K562 (cell line): Measurements from ENCODE around the gene TPM4. TPM values are rescaled to one million over a fixed set of nuclear protein-coding genes. Genes with fewer than 3 reads are reported as not detected.

ENCODE experiments used
- ATAC-seq: fragments of 200-7000 bp; cut with Tn5 transposase; 3 replicates; pipeline ENCODE4 v1.9.1; 2020; ENCODE audit warnings: moderate library complexity
- BruUV-seq: library from RNA; stranded (reverse); fragments of 400-500 nt; replicated peaks from 2 replicates; lab custom pipeline; 2021; lab: Mats Ljungman, UMichigan
- CTCF ChIA-PET: fragments of 300-600 bp; formaldehyde crosslinking; extraction: SDS; loops from one replicate; lab custom pipeline; 2021; ENCODE audit warnings: low intra/inter-chr PET ratio; lab: Yijun Ruan, JAX
- POLR2A ChIA-PET: fragments of 300-600, 350-650 bp; sonication (Branson Sonifier 250); formaldehyde crosslinking; extraction: SDS; loops from one replicate; lab custom pipeline; 2021; ENCODE audit warnings: antibody characterized with exemption, inconsistent platforms; lab: Yijun Ruan, JAX
- DNase-seq, 4 experiments: peaks; one replicate each; pipeline versions ENCODE4 v3.0.0 to v3.0.0-alpha.2; 2011 to 2018; ENCODE audit warnings: low spot score in 3 of 4, mixed read lengths in 3 of 4; ENCODE audit errors: extremely low read depth in 1 of 4
- FAIRE-seq: peaks from 2 replicates; lab custom pipeline; 2011; peaks lifted over from hg19 to GRCh38; lab: Jason Lieb, UNC
- H2AFZ ChIP-seq: 2 replicates; pipeline ENCODE4 v1.6.0; 2011; ENCODE audit warnings: low read depth, low read length, control low read depth, inconsistent platforms
- H3K27ac ChIP-seq: fragments of 200-600 bp; 3 replicates; pipeline ENCODE4 v1.8.0; 2011; ENCODE audit warnings: low read depth, mild to moderate bottlenecking, control low read depth, inconsistent platforms, low read length, moderate library complexity, mixed read lengths; ENCODE audit errors: extremely low read depth
- H3K27me3 ChIP-seq, 2 experiments: fragments of 300-600 bp in 1 of 2; 2 replicates in 1 of 2; 3 replicates in 1 of 2; pipeline versions ENCODE4 v1.6.0 to v1.8.0; 2011; ENCODE audit warnings: inconsistent platforms in 2 of 2, low read length in 2 of 2, mild to moderate bottlenecking in 1 of 2, mixed read lengths in 1 of 2, moderate library complexity in 1 of 2; ENCODE audit not compliant: control insufficient read depth in 2 of 2, insufficient read depth in 2 of 2
- H3K36me3 ChIP-seq: fragments of 300-600 bp; 3 replicates; pipeline ENCODE4 v1.8.0; 2011; ENCODE audit warnings: mild to moderate bottlenecking, low read length, inconsistent platforms; ENCODE audit not compliant: control insufficient read depth, insufficient read depth
- H3K4me1 ChIP-seq, 2 experiments: fragments of 200-600 bp in 1 of 2; replicated peaks in 1 of 2; 2 replicates in 1 of 2; 3 replicates in 1 of 2; pipeline versions ENCODE4 v1.5.1 to v1.8.0; 2011; ENCODE audit warnings: inconsistent platforms in 2 of 2, low read length in 2 of 2, mild to moderate bottlenecking in 1 of 2, mixed read lengths in 1 of 2, moderate library complexity in 1 of 2; ENCODE audit not compliant: control insufficient read depth in 2 of 2, insufficient read depth in 2 of 2
- H3K4me2 ChIP-seq: 2 replicates; pipeline ENCODE4 v1.6.1; 2011; ENCODE audit warnings: low read length, control low read depth, inconsistent platforms, mixed read lengths; ENCODE audit not compliant: insufficient read depth
- H3K4me3 ChIP-seq: fragments of 200-600 bp; sonication (generic), shearing (Covaris generic); 2 replicates; pipeline ENCODE4 v1.5.1; 2016; ENCODE audit warnings: control low read depth, inconsistent platforms
- H3K79me2 ChIP-seq: fragments of 200-600 bp; 3 replicates; pipeline ENCODE4 v1.8.0; 2011; ENCODE audit warnings: low read length, inconsistent platforms; ENCODE audit not compliant: control insufficient read depth, insufficient read depth
- H3K9ac ChIP-seq, 2 experiments: 2 replicates each; pipeline versions ENCODE4 v1.6.0 to v1.6.1; 2011; ENCODE audit warnings: low read depth in 2 of 2, low read length in 2 of 2, control low read depth in 1 of 2, inconsistent platforms in 1 of 2, mild to moderate bottlenecking in 1 of 2, mixed read lengths in 1 of 2; ENCODE audit not compliant: insufficient read depth in 1 of 2
- H3K9me1 ChIP-seq: one replicate; pipeline ENCODE4 v1.6.0; 2011; ENCODE audit warnings: inconsistent platforms, mild to moderate bottlenecking, low read length, moderate library complexity; ENCODE audit not compliant: control insufficient read depth, insufficient read depth
- H3K9me3 ChIP-seq: replicated peaks from 2 replicates; pipeline ENCODE4 v1.5.1; 2011; ENCODE audit warnings: low read depth, low read length, inconsistent platforms; ENCODE audit not compliant: control insufficient read depth, insufficient read depth
- H4K20me1 ChIP-seq: replicated peaks from 2 replicates; pipeline ENCODE4 v1.6.1; 2011; ENCODE audit warnings: low read length, inconsistent platforms, mixed read lengths; ENCODE audit not compliant: control insufficient read depth, insufficient read depth
- FOXK1 ChIP-seq: sonication (generic); formaldehyde crosslinking; IDR thresholded peaks from 2 replicates; pipeline ENCODE4 v1.8.0; 2022; ENCODE audit warnings: missing genetic modification reagents, mild to moderate bottlenecking, borderline replicate concordance
- HDAC3 ChIP-seq: fragments of 450-650 bp; IDR thresholded peaks from 2 replicates; pipeline ENCODE4 v1.6.1; 2018; ENCODE audit warnings: borderline replicate concordance, mild to moderate bottlenecking, moderate library complexity; ENCODE audit not compliant: partially characterized antibody
- HMGN3 ChIP-seq: IDR thresholded peaks from 2 replicates; pipeline ENCODE4 v1.6.1; 2011; ENCODE audit warnings: borderline replicate concordance, low read depth, mild to moderate bottlenecking, mixed read lengths, low read length; ENCODE audit not compliant: insufficient read length; ENCODE audit errors: extremely low read depth
- HMGXB4 ChIP-seq: sonication (generic); formaldehyde crosslinking; IDR thresholded peaks from 2 replicates; pipeline ENCODE4 v1.8.1; 2023; ENCODE audit warnings: mild to moderate bottlenecking, missing genetic modification reagents
- MED1 ChIP-seq: sonication (generic); formaldehyde crosslinking; IDR thresholded peaks from 2 replicates; pipeline ENCODE4 v1.8.1; 2023; ENCODE audit warnings: missing genetic modification reagents, borderline replicate concordance
- MXI1 ChIP-seq: IDR thresholded peaks from 2 replicates; pipeline ENCODE4 v1.6.1; 2011; ENCODE audit warnings: low read depth, mild to moderate bottlenecking, improper control_type of control experiment, low read length
- NCOA2 ChIP-seq, 2 experiments: fragments of 450-650 bp; IDR thresholded peaks; 2 replicates each; pipeline ENCODE4 v1.6.1; 2018; ENCODE audit warnings: mild to moderate bottlenecking in 2 of 2, moderate library complexity in 1 of 2; ENCODE audit not compliant: partially characterized antibody in 2 of 2
- PCBP1 ChIP-seq: fragments of 200-400 bp; formaldehyde crosslinking; IDR thresholded peaks from 2 replicates; pipeline ENCODE4 v1.6.1; 2018; ENCODE audit warnings: mild to moderate bottlenecking, low read depth, low read length; ENCODE audit not compliant: poor library complexity, severe bottlenecking
- PHF8 ChIP-seq: fragments of 200-600 bp; sonication (generic); IDR thresholded peaks from 2 replicates; pipeline ENCODE4 v1.6.1; 2012; ENCODE audit warnings: mixed run types, mild to moderate bottlenecking, inconsistent platforms, low read length, moderate library complexity, borderline replicate concordance
- RAD51 ChIP-seq: fragments of 450-650 bp; IDR thresholded peaks from 2 replicates; pipeline ENCODE4 v1.7.1; 2016; ENCODE audit warnings: low read depth, mild to moderate bottlenecking, borderline replicate concordance
- RBBP5 ChIP-seq: fragments of 200-600 bp; sonication (generic); IDR thresholded peaks from 2 replicates; pipeline ENCODE4 v1.6.1; 2012; ENCODE audit warnings: borderline replicate concordance, mild to moderate bottlenecking, low read length, control low read depth, inconsistent platforms; ENCODE audit not compliant: insufficient read depth, poor library complexity, severe bottlenecking
- RBM25 ChIP-seq: fragments of 200-400 bp; formaldehyde crosslinking; IDR thresholded peaks from 2 replicates; pipeline ENCODE4 v1.6.1; 2018; ENCODE audit warnings: low read length, low read depth, moderate library complexity; ENCODE audit not compliant: severe bottlenecking
- SRF ChIP-seq, 2 experiments: fragments of 250-450, 450-650 bp in 1 of 2; sonication (Bioruptor Pico) in 1 of 2; sonication (generic) in 1 of 2; formaldehyde crosslinking; IDR thresholded peaks; 2 replicates each; pipeline versions ENCODE4 v1.5.0 to v1.5.1; 2020 to 2022; ENCODE audit warnings: mild to moderate bottlenecking in 1 of 2, missing genetic modification reagents in 1 of 2
- ZBED1 ChIP-seq: IDR thresholded peaks from 2 replicates; pipeline ENCODE4 v1.6.1; 2014
- ZBTB11 ChIP-seq, 3 experiments: fragments of 200-800 bp in 1 of 3; fragments of 250-450 bp in 1 of 3; fragments of 450-650 bp in 1 of 3; sonication (Bioruptor Pico) in 1 of 3; sonication (Bioruptor generic) in 1 of 3; formaldehyde crosslinking in 1 of 3; IDR thresholded peaks; 2 replicates each; pipeline versions ENCODE4 v1.6.1 to v1.8.0; 2016 to 2022; ENCODE audit warnings: mild to moderate bottlenecking in 2 of 3, missing genetic modification characterization in 2 of 3, missing compliant biosample characterization in 1 of 3, moderate library complexity in 1 of 3
- WGBS: fragments of 100-300 bp; shearing (Covaris generic); methylation state at CpG from one replicate; pipeline ENCODE4 v1.1.6; 2016; ENCODE audit warnings: low coverage, mixed read lengths; ENCODE audit not compliant: insufficient coverage; ENCODE audit errors: missing lambda C conversion rate; 5-methylcytosine and 5-hydroxymethylcytosine counted together
- in situ Hi-C: fragments of 300-500 bp; cut with MboI; formaldehyde crosslinking; loops from 4 replicates; pipeline ENCODE4 v1.15.0; 2018; ENCODE audit warnings: inconsistent platforms, mixed read lengths
- intact Hi-C: fragments of 100-400 bp; cut with micrococcal nuclease; formaldehyde crosslinking; loops from 2 replicates; pipeline ENCODE4 v1.14.2; 2022
- polyA plus RNA-seq, 8 experiments: library from polyadenylated mRNA; depleted of rRNA in 4 of 8; stranded (reverse) in 5 of 8; unstranded in 3 of 8; fragments of >200 nt; fragmentation: Nextera tagmentation in 2 of 8; fragmentation: Illumina TruSeq in 1 of 8; extraction: Ambion mirVana in 2 of 8; extraction: Trizol in 1 of 8; gene quantifications; 2 replicates each; pipeline versions ENCODE4 v1.2.1 to v1.2.3, GENCODE V29; 2011 to 2014; ENCODE audit warnings: inconsistent platforms in 1 of 8, missing spikeins in 1 of 8
- total RNA-seq, 7 experiments: library from RNA; depleted of rRNA in 6 of 7; stranded (reverse); fragments of >200 nt in 6 of 7; fragmentation: Illumina TruSeq in 2 of 7; extraction: Trizol in 2 of 7; gene quantifications; 2 replicates each; pipeline versions ENCODE4 v1.2.1 to v1.2.3, GENCODE V29; 2011 to 2021; ENCODE audit warnings: low replicate concordance in 1 of 7

Gene TPM4
- total and polyA plus RNA-seq, 9 of the 15 experiments (the other 6 are each of a cell fraction or from before 2014, with no cell fraction given), result 28.1 to 111 (median 77.4) TPM

GRCh38 chr19:16061943-16062342, 14.4 kb upstream of the TPM4 start:
- Histone ChIP-seq H3K27ac (no peak overlapping the region), H3K9me3 (peaks cover 2% of the 10 kb centered on the region; the same call in 1 of the 2 replicates), H2AFZ (no peak overlapping the region), H3K27me3 (0 out of 5 replicates have a peak, but pooled peaks cover 0 to 3% of the 10 kb centered on the region in 2 experiments), H3K4me2 (no peak overlapping the region), H3K9ac (no peak overlapping the region), H3K79me2 (no peaks in the 10 kb centered on the region), H3K4me3 (no peak overlapping the region), H3K4me1 (peaks cover 8 to 20% of the 10 kb centered on the region in 2 experiments; a peak in 4 of 5 replicates), H3K36me3 (no peaks in the 10 kb centered on the region), H3K9me1 (no peaks in the 10 kb centered on the region), H4K20me1 (no peaks in the 10 kb centered on the region)
- FAIRE-seq (no peak), ATAC-seq (no peak), DNase-seq (no peak)
- BruUV-seq, result no TSS peak
- 55% methylated on average over 4 of the region's 4 CpGs for WGBS
- CTCF ChIA-PET, result interaction anchor here (0.8 kb wide), 1 partner anchor 50 kb away, joined by 3 read pairs; the partner anchor contains the start of gene RAB8A
- TF ChIP-seq SRF (CRISPR knock-in tag; IDR thresholded peaks at IDR 0.05) (no peak), RBBP5 (no peak), RAD51 (no peak), RBM25 (no peak), FOXK1 (CRISPR knock-in tag) (no peak), ZBTB11 (CRISPR knock-in tag; IDR thresholded peaks at IDR 0.05) (no peak), ZBED1 (no peak), MXI1 (no peak), PCBP1 (no peak), HDAC3 (no peak), PHF8 (no peak), HMGXB4 (CRISPR knock-in tag) (no peak), NCOA2 (IDR thresholded peaks at IDR 0.05; ENCODE audit: partially characterized antibody in 2 of 2) (no peak), HMGN3 (no peak), MED1 (CRISPR knock-in tag) (no peak)
- in situ Hi-C loops (no loop called here), intact Hi-C loops (no loop called here)
- POLR2A ChIA-PET, result interaction anchor here (1.2 kb wide), 1 partner anchor 16 kb away, joined by 4 read pairs; no protein-coding TSS in a partner anchor
